GM12878 (cell line): ENCODE results near the gene NFATC1. TPM values are rescaled to one million over a fixed set of nuclear protein-coding genes. Genes with fewer than 3 reads are reported as not detected.

Experiments used
- ATAC-seq: fragments of 200-7000 bp; cut with Tn5 transposase; 3 replicates; pipeline ENCODE4 v1.9.1; 2020; ENCODE audit warnings: mild to moderate bottlenecking, moderate library complexity
- BruUV-seq: library from RNA; stranded (reverse); fragments of 400-500 nt; replicated peaks from 2 replicates; lab custom pipeline; 2021; lab: Mats Ljungman, UMichigan
- CTCF ChIA-PET: fragments of 300-600 bp; sonication (Branson Sonifier 250); formaldehyde crosslinking; extraction: SDS; loops from one replicate; lab custom pipeline; 2021; ENCODE audit warnings: inconsistent platforms; lab: Yijun Ruan, JAX
- POLR2A ChIA-PET: fragments of 350-600 bp; formaldehyde crosslinking; extraction: SDS; loops from one replicate; lab custom pipeline; 2021; ENCODE audit warnings: inconsistent platforms; lab: Charles Lee
- RAD21 ChIA-PET: fragments of 300-600 bp; sonication (Branson Sonifier 250); formaldehyde crosslinking; loops from one replicate; lab custom pipeline; 2023; ENCODE audit warnings: antibody characterized with exemption; ENCODE audit not compliant: unreplicated experiment; lab: Charles Lee
- SMC1A ChIA-PET: fragments of 300-600 bp; sonication (Branson Sonifier 250); formaldehyde crosslinking; loops from one replicate; lab custom pipeline; 2023; ENCODE audit not compliant: unreplicated experiment, uncharacterized antibody; lab: Charles Lee
- DNase-seq: peaks from one replicate; pipeline ENCODE4 v3.0.0-alpha.2; 2011; ENCODE audit warnings: low read depth, low spot score
- FAIRE-seq: peaks from 3 replicates; lab custom pipeline; 2011; peaks lifted over from hg19 to GRCh38; lab: Jason Lieb, UNC
- H2AFZ ChIP-seq: 2 replicates; pipeline ENCODE4 v1.6.0; 2011; ENCODE audit warnings: low read depth, low read length, control low read depth; ENCODE audit not compliant: control insufficient read depth
- H3K27ac ChIP-seq: 2 replicates; pipeline ENCODE4 v1.5.1; 2011; ENCODE audit warnings: control low read depth; ENCODE audit not compliant: control insufficient read depth, insufficient read depth
- H3K27me3 ChIP-seq, 2 experiments: replicated peaks in 1 of 2; 2 replicates each; pipeline versions ENCODE4 v1.6.0 to v1.6.1; 2011; ENCODE audit warnings: low read length in 1 of 2; ENCODE audit not compliant: control insufficient read depth in 2 of 2, insufficient read depth in 2 of 2
- H3K36me3 ChIP-seq, 2 experiments: 2 replicates each; pipeline ENCODE4 v1.5.1; 2011; ENCODE audit warnings: low read length in 1 of 2; ENCODE audit not compliant: control insufficient read depth in 2 of 2, insufficient read depth in 2 of 2
- H3K4me1 ChIP-seq: 2 replicates; pipeline ENCODE4 v1.6.1; 2011; ENCODE audit warnings: mild to moderate bottlenecking, low read length, moderate library complexity, mixed read lengths; ENCODE audit not compliant: control insufficient read depth, insufficient read depth
- H3K4me2 ChIP-seq: 2 replicates; pipeline ENCODE4 v1.6.0; 2011; ENCODE audit warnings: control low read depth; ENCODE audit not compliant: control insufficient read depth, insufficient read depth
- H3K4me3 ChIP-seq: fragments of 200-600 bp; sonication (generic); 2 replicates; pipeline ENCODE4 v1.5.1; 2016
- H3K79me2 ChIP-seq: 2 replicates; pipeline ENCODE4 v1.6.0; 2011; ENCODE audit warnings: low read length; ENCODE audit not compliant: control insufficient read depth, insufficient read depth
- H3K9ac ChIP-seq: 2 replicates; pipeline ENCODE4 v1.8.0; 2011; ENCODE audit warnings: low read length, control low read depth, mixed read lengths; ENCODE audit not compliant: control insufficient read depth, insufficient read depth
- H3K9me3 ChIP-seq: replicated peaks from 3 replicates; pipeline ENCODE4 v1.5.1; 2011; ENCODE audit warnings: mild to moderate bottlenecking, low read length; ENCODE audit not compliant: control insufficient read depth, insufficient read depth
- H4K20me1 ChIP-seq: 2 replicates; pipeline ENCODE4 v1.6.0; 2011; ENCODE audit not compliant: control insufficient read depth, insufficient read depth
- CBX3 ChIP-seq: fragments of 200-600 bp; sonication (generic); IDR thresholded peaks from 2 replicates; pipeline ENCODE4 v1.6.1; 2016; ENCODE audit warnings: low read depth, borderline replicate concordance
- IKZF1 ChIP-seq: fragments of 450-650 bp; conservative IDR thresholded peaks from 2 replicates; pipeline ENCODE4 v1.6.1; 2017; ENCODE audit warnings: antibody characterized with exemption, mild to moderate bottlenecking
- IRF3 ChIP-seq: fragments of 450-650 bp; IDR thresholded peaks from 2 replicates; pipeline ENCODE4 v1.6.1; 2014; ENCODE audit warnings: mild to moderate bottlenecking
- NBN ChIP-seq: fragments of 450-650 bp; IDR thresholded peaks from 2 replicates; pipeline ENCODE4 v1.6.1; 2016
- NFYA ChIP-seq: IDR thresholded peaks from 2 replicates; pipeline ENCODE4 v1.6.1; 2011; ENCODE audit warnings: low read depth, mild to moderate bottlenecking, low read length, improper control_type of control experiment, borderline replicate concordance
- NFYB ChIP-seq: IDR thresholded peaks from 2 replicates; pipeline ENCODE4 v1.6.1; 2011; ENCODE audit warnings: low read depth, mild to moderate bottlenecking, low read length, improper control_type of control experiment, moderate library complexity; ENCODE audit not compliant: insufficient read depth
- RB1 ChIP-seq: fragments of 450-650 bp; formaldehyde crosslinking; IDR thresholded peaks from 2 replicates; pipeline ENCODE4 v1.6.1; 2017; ENCODE audit warnings: mild to moderate bottlenecking, borderline replicate concordance
- RELB ChIP-seq: fragments of 450-650 bp; IDR thresholded peaks from 2 replicates; pipeline ENCODE4 v1.6.1; 2017; ENCODE audit warnings: low read depth, mild to moderate bottlenecking, moderate library complexity
- TARDBP ChIP-seq: IDR thresholded peaks from 2 replicates; pipeline ENCODE4 v1.6.1; 2016; ENCODE audit warnings: borderline replicate concordance
- YY1 ChIP-seq: IDR thresholded peaks from 2 replicates; pipeline ENCODE4 v1.6.1; 2011; ENCODE audit warnings: low read depth, mild to moderate bottlenecking, low read length
- WGBS: methylation state at CpG from one replicate; pipeline ENCODE4 v1.1.6; 2016; ENCODE audit warnings: low lambda C conversion rate; ENCODE audit not compliant: insufficient replicate concordance, insufficient coverage; ENCODE audit errors: missing lambda C conversion rate; 5-methylcytosine and 5-hydroxymethylcytosine counted together
- in situ Hi-C: fragments of 300-500 bp; cut with MboI; formaldehyde crosslinking; loops from 9 replicates; pipeline ENCODE4 v1.14.3; 2018; ENCODE audit warnings: mixed read lengths
- intact Hi-C: fragments of 100-400 bp; cut with micrococcal nuclease; formaldehyde crosslinking; loops from one replicate; pipeline ENCODE4 v1.14.2; 2022; ENCODE audit not compliant: unreplicated experiment
- polyA plus RNA-seq, 11 experiments: library from polyadenylated mRNA; depleted of rRNA in 4 of 11; unstranded in 6 of 11; stranded (reverse) in 5 of 11; fragments of >200 nt; fragmentation: Nextera tagmentation in 4 of 11; fragmentation: Illumina TruSeq in 1 of 11; extraction: Ambion mirVana in 4 of 11; extraction: Trizol in 1 of 11; gene quantifications; 1 replicate in 1 of 11; 2 replicates in 10 of 11; pipeline versions ENCODE4 v1.2.1 to v1.2.3, GENCODE V29; 2011 to 2016; ENCODE audit warnings: inconsistent platforms in 2 of 11, missing spikeins in 2 of 11, low read depth in 1 of 11
- total RNA-seq, 4 experiments: library from RNA; depleted of rRNA in 3 of 4; stranded (reverse); fragments of >200 nt in 3 of 4; fragmentation: Illumina TruSeq in 1 of 4; extraction: Trizol in 1 of 4; gene quantifications; 2 replicates each; pipeline versions ENCODE4 v1.2.1 to v1.2.3, GENCODE V29; 2013 to 2021

Gene NFATC1
- total and polyA plus RNA-seq, 10 of the 15 experiments (the other 5 are each of a cell fraction or from before 2014, with no cell fraction given): 0.84 to 20.8 (median 5.1) TPM

GRCh38 chr18:79446931-79447330 lies 51.2 kb downstream of the NFATC1 start:
- Histone ChIP-seq H4K20me1 (no peaks in the 10 kb centered on the region), H3K9ac (no peak overlapping the region), H2AFZ (no peak overlapping the region), H3K36me3 (peaks cover 0 to 10% of the 10 kb centered on the region in 2 experiments; a peak in 3 of 4 replicates), H3K9me3 (no peaks in the 10 kb centered on the region), H3K4me3 (no peak overlapping the region), H3K79me2 (no peaks in the 10 kb centered on the region), H3K27me3 (no peaks in the 10 kb centered on the region), H3K4me2 (no peak overlapping the region), H3K4me1 (peaks cover 4% of the 10 kb centered on the region; the same call in 1 of the 2 replicates), H3K27ac (no peak overlapping the region)
- FAIRE-seq (no peak), ATAC-seq (no peak), DNase-seq (no peak)
- ChIA-PET POLR2A (no interaction called here), RAD21 (no interaction called here), SMC1A (no interaction called here), CTCF (no interaction called here)
- in situ Hi-C loops (no loop called here), intact Hi-C loops (no loop called here)
- no peak for TF ChIP-seq YY1
- 95% methylated on average over 22 of the region's 24 CpGs for WGBS
- no TSS peak for BruUV-seq

GRCh38 chr18:79447703-79448367 lies 52.1 kb downstream of the NFATC1 start:
- Histone ChIP-seq H3K4me2 (no peak overlapping the region), H4K20me1 (no peaks in the 10 kb centered on the region), H3K27me3 (no peaks in the 10 kb centered on the region), H2AFZ (no peak overlapping the region), H3K9ac (no peak overlapping the region), H3K4me1 (peaks cover 2% of the 10 kb centered on the region; the same call in 1 of the 2 replicates), H3K27ac (no peak overlapping the region), H3K9me3 (no peaks in the 10 kb centered on the region), H3K79me2 (no peaks in the 10 kb centered on the region), H3K36me3 (peaks cover 0 to 8% of the 10 kb centered on the region in 2 experiments; a peak in 3 of 4 replicates), H3K4me3 (no peak overlapping the region)
- ChIA-PET RAD21 (no interaction called here), POLR2A (no interaction called here), CTCF (no interaction called here), SMC1A (no interaction called here)
- in situ Hi-C loops: no loop called here
- WGBS: 91% methylated on average over 26 of the region's 29 CpGs
- no TSS peak for BruUV-seq
- DNase-seq (no peak), FAIRE-seq (no peak), ATAC-seq (no peak)
- TF ChIP-seq NFYB (no peak), RELB (no peak), IKZF1 (no peak), NBN (no peak), CBX3 (no peak), NFYA (no peak), RB1 (no peak), IRF3 (no peak), TARDBP (no peak)
- intact Hi-C loops: no loop called here
